Esophagus (tissue), 2 donors: ENCODE measurements around the gene GPD2. TPM values are rescaled to one million over a fixed set of nuclear protein-coding genes. Genes with fewer than 3 reads are reported as not detected.
"Not testable (repeated sequence)": the region's sequence is repeated elsewhere in the genome, so short reads cannot be mapped to it uniquely, and the experiment has no call there.

Experiments used
- H3K27ac ChIP-seq, 2 donors: one replicate each; pipeline ENCODE4 v1.5.1; 2013; ENCODE audit warnings: low read depth in 2 of 2, mild to moderate bottlenecking in 2 of 2, inconsistent platforms in 1 of 2, low read length in 1 of 2, moderate library complexity in 1 of 2
- H3K27me3 ChIP-seq, 2 donors: one replicate each; pipeline ENCODE4 v1.6.1; 2013; ENCODE audit warnings: low read length in 2 of 2, control low read depth in 1 of 2, mild to moderate bottlenecking in 1 of 2; ENCODE audit not compliant: insufficient read depth in 2 of 2, control insufficient read depth in 1 of 2
- H3K36me3 ChIP-seq, 2 donors: one replicate each; pipeline ENCODE4 v1.6.1; 2013; ENCODE audit warnings: low read length in 1 of 2; ENCODE audit not compliant: control insufficient read depth in 2 of 2, insufficient read depth in 2 of 2
- H3K4me1 ChIP-seq, 2 donors: one replicate each; pipeline ENCODE4 v1.6.1; 2013; ENCODE audit warnings: low read length in 1 of 2; ENCODE audit not compliant: control insufficient read depth in 2 of 2, insufficient read depth in 2 of 2
- H3K4me3 ChIP-seq, 2 donors: one replicate each; pipeline ENCODE4 v1.5.1; 2013; ENCODE audit warnings: low read length in 2 of 2, mild to moderate bottlenecking in 2 of 2, low read depth in 1 of 2, moderate library complexity in 1 of 2
- H3K9me3 ChIP-seq, 2 donors: one replicate each; pipeline ENCODE4 v1.6.1; 2013; ENCODE audit warnings: mild to moderate bottlenecking in 2 of 2, low read depth in 1 of 2, low read length in 1 of 2, moderate library complexity in 1 of 2; ENCODE audit not compliant: control insufficient read depth in 2 of 2, insufficient read depth in 1 of 2
- WGBS, 2 donors: extraction: QIAGEN DNeasy Blood & Tissue Kit; methylation state at CpG; one replicate each; pipeline ENCODE4 v1.1.7; 2013; 5-methylcytosine and 5-hydroxymethylcytosine counted together
- polyA plus RNA-seq, 2 donors: library from polyadenylated mRNA; stranded (reverse); fragments of 200-250 nt; gene quantifications; one replicate each; pipeline ENCODE4 v1.2.3, GENCODE V29; 2013
- donor health status: healthy with polysubstance abuse.
- donor health status: Bipolar disorder and iron deficiency.

GPD2 gene
- polyA plus RNA-seq, 2 donors: 16.4 to 22.2 TPM

DNA sequence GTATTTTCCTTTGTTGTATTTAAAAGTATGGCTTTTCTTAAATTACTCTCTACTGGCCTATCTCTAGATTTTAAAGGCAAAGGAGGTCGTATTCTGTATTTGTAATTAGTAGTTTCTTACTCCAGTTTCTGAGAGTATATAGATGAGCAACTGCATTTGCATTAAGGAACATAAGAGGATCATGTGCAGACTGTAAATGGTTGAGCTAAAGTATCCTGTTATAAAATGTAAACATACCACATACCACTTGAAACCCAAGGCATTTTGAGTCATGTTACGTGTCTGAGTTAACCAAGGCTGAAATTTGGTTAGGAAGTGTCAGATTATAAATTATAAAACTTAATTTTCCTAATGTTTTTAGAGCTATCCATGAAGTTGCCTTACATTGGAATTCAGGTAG lies 76.3 kb downstream of the GPD2 start:
- Histone ChIP-seq H3K4me3 (no peak overlapping the region), H3K9me3 (no peaks in the 10 kb centered on the region), H3K27me3 (no peaks in the 10 kb centered on the region), H3K36me3 (peaks cover 3 to 4% of the 10 kb centered on the region in 2 donors), H3K27ac (no peak overlapping the region), H3K4me1 (no peaks in the 10 kb centered on the region)
- WGBS, 2 donors: 88 to 92% methylated on average over 2 of the region's 2 CpGs

DNA sequence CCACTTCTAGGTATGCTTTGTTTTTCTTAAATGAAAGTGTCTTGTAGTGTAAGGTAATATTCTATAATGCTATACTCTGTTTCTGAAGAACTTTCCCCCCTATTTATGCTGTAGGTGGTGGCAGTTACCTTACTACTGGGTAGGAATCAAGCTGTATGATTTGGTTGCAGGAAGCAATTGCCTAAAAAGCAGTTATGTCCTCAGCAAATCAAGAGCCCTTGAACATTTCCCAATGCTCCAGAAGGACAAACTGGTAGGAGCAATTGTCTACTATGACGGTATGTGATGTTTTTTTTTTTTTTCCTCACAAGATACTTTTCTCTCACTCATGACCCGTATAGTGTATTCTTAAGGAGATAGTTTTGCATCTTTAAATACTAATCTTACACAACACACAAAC lies 77.0 kb downstream of the GPD2 start:
- no peaks in the 10 kb centered on the region for H3K27me3 ChIP-seq
- H3K4me3 ChIP-seq: no peak overlapping the region
- WGBS, 2 donors: 96 to 99% methylated on average over 2 of the region's 2 CpGs
- no peaks in the 10 kb centered on the region for H3K4me1 ChIP-seq
- peaks cover 3 to 4% of the 10 kb centered on the region in 2 donors for H3K36me3 ChIP-seq
- no peak overlapping the region for H3K27ac ChIP-seq
- H3K9me3 ChIP-seq: no peaks in the 10 kb centered on the region

DNA sequence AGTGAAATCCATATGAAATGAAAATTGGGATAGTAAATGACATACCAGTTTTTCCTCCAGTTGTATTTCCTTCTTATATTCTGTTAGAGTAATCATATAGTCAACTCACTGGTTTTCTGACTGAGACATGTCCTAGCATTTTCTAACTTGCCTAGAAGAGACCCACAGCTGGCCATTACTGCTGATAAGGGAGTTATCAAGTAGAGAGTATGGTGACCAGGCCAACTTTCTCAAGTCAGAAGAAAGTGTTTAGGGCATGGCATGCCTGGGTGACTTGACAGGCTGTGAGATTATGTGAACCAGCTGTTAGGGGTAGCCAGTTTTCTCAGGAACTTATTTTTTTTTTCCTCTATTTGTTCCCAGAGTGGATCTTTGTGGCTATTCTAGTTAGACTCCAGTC lies 81.2 kb downstream of the GPD2 start:
- no peaks in the 10 kb centered on the region for H3K27me3 ChIP-seq
- no peak overlapping the region for H3K27ac ChIP-seq
- no peaks in the 10 kb centered on the region for H3K4me1 ChIP-seq
- no peak overlapping the region for H3K4me3 ChIP-seq
- H3K36me3 ChIP-seq: peaks cover 4 to 7% of the 10 kb centered on the region in 2 donors
- H3K9me3 ChIP-seq: no peaks in the 10 kb centered on the region

DNA sequence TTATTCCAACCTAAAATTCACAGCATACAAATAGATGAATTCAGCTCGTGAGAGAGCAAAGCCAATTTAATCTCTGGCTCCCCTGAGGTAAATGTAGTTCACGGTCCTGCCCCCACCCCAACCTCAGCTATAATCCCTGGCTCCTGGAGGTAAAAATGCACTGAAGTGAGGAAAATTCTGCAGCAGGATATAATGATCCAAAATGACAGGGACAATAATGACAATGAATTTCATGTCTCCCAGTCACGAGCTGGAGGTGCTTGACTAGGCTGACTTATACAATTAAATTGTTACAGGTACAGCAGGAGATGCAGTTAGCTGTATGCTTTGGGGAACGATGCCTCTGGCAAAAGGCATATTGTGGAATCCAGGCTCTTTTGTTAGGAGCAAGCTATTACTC lies 82.0 kb downstream of the GPD2 start:
- Histone ChIP-seq H3K4me1 (no peaks in the 10 kb centered on the region), H3K36me3 (peaks cover 3 to 7% of the 10 kb centered on the region in 2 donors), H3K9me3 (no peaks in the 10 kb centered on the region), H3K27me3 (no peaks in the 10 kb centered on the region), H3K4me3 (no peak overlapping the region), H3K27ac (no peak overlapping the region)
- 73 to 77% methylated on average over 4 of the region's 4 CpGs for WGBS, 2 donors

DNA sequence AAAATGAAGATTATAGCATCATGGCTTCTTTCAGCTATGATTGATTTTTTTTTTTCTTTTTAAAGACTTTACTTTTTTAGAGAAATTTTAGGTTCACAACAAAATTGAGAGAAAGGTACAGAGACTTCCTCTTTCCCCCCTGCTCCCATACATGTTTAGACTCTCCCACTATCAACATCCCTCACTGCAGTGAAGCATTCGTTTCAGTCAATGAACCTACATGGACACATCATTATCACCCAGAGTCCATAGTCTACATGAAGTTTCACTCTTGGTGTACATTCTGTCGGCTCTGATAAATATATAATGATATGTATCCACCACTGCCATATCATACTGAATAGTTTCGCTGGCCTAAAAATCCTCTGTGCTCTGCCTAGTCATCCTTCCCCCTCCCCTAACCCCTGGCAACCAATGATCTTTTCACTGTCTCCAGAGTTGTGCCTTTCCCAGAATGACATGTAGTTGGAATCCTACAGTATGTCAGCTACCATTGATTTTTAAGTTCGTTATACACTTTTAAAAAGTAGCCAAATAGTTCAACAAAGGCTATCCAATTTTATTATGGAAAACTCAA lies 86.8 kb downstream of the GPD2 start:
- no peaks in the 10 kb centered on the region for H3K27me3 ChIP-seq
- peaks cover 0 to 8% of the 10 kb centered on the region in 2 donors for H3K36me3 ChIP-seq
- H3K4me3 ChIP-seq: no peak overlapping the region
- no peaks in the 10 kb centered on the region for H3K4me1 ChIP-seq
- no peaks in the 10 kb centered on the region for H3K9me3 ChIP-seq
- H3K27ac ChIP-seq: no peak overlapping the region
- 86 to 93% methylated on average over 4 of the region's 4 CpGs for WGBS, 2 donors

DNA sequence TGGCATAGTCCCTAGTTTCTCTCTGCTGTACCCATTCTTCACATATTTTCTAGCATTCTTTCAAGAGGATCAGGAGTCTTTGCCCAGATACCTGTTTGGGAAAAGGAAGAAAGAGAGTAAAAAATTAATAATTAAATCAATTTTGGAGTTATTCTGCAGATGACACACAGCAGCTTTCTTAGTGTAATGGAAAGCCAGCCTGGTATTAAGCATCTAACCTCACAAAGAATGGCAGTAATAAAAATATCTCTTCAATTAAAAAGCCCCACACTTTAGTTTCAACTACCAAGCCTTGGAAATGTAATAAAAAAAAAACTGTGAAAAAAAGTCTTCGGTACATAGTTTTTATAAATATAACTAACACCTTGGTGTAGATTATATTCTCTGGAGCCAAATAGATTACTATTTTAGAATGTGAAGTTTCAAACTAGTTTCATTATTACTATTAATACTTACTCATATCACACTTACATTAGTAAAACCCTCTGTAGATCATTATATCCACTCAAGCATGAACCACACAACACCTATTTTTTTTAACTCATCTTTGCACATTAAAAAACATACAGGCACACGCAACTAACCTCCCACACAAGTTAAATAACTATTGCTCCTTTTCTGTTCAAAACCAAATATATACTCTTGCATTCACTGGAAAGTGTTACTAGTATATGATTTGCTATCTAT lies 90.9 kb downstream of the GPD2 start:
- Histone ChIP-seq H3K27ac (no peak overlapping the region), H3K4me1 (no peaks in the 10 kb centered on the region), H3K27me3 (no peaks in the 10 kb centered on the region), H3K36me3 (peaks cover 0 to 7% of the 10 kb centered on the region in 2 donors), H3K4me3 (no peak overlapping the region), H3K9me3 (no peaks in the 10 kb centered on the region)
- 76 to 83% methylated on average over 2 of the region's 2 CpGs for WGBS, 2 donors

DNA sequence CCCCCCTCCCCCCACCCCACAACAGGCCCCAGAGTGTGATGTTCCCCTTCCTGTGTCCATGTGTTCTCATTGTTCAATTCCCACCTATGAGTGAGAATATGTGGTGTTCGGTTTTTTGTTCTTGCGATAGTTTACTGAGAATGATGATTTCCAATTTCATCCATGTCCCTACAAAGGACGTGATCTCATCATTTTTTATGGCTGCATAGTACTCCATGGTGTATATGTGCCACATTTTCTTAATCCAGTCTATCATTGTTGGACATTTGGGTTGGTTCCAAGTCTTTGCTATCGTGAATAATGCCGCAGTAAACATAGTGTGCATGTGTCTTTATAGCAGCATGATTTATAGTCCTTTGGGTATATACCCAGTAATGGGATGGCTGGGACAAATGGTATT lies 92.4 kb downstream of the GPD2 start:
- H3K36me3 ChIP-seq, H3K4me1 ChIP-seq, H3K4me3 ChIP-seq, H3K27ac ChIP-seq, H3K27me3 ChIP-seq, H3K9me3 ChIP-seq: not testable (repeated sequence)
- WGBS, 2 donors: 92 to 94% methylated on average over 5 of the region's 5 CpGs

DNA sequence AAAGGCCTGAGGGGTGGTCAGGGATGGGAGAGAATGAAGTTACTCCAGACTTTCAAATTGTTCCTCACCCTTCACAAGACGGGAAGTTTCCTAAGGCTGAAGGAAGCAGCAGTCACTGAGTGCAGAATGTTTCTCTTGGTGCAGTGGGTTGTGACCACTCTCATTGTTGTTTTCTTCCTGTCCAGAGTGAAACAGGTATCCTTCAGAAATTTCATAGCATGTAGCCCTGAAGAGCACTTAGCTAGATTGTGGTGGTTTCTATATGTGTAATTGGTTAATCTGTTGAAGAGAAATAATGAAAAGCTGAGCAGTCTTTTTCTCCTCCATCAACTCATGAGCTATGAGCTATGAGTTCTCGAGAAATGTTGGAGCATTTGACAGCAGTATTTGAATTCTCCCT lies 96.8 kb downstream of the GPD2 start:
- 89 to 94% methylated on average over 2 of the region's 2 CpGs for WGBS, 2 donors
- Histone ChIP-seq H3K27ac (no peak overlapping the region), H3K9me3 (no peaks in the 10 kb centered on the region), H3K27me3 (no peaks in the 10 kb centered on the region), H3K4me1 (peaks cover 0 to 3% of the 10 kb centered on the region in 2 donors), H3K4me3 (no peak overlapping the region), H3K36me3 (peaks cover 0 to 3% of the 10 kb centered on the region in 2 donors)

DNA sequence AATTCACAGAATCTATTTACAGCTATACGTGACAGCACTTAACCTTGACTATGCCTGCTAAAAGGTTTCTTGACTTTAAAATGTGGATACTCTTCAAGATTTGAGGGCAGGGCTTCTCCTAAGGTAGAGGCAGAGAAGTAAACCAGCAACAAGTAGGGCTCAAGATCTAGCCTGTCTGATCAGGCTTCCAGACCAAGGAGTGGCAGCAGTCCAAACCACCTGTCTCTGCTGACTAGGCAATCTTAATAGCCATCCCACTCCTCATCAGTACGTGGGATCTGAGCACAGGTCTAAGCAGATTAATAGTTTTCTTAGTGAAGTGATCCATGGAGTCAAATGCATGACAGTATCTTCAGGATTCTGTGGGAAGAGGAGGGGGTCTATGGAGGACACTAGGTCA lies 100.4 kb downstream of the GPD2 start:
- Histone ChIP-seq H3K27me3 (no peaks in the 10 kb centered on the region), H3K9me3 (no peaks in the 10 kb centered on the region), H3K4me3 (no peak overlapping the region), H3K36me3 (peaks cover 0 to 5% of the 10 kb centered on the region in 2 donors), H3K27ac (no peak overlapping the region), H3K4me1 (peaks cover 0 to 3% of the 10 kb centered on the region in 2 donors)
- 65 to 76% methylated on average over 2 of the region's 2 CpGs for WGBS, 2 donors

DNA sequence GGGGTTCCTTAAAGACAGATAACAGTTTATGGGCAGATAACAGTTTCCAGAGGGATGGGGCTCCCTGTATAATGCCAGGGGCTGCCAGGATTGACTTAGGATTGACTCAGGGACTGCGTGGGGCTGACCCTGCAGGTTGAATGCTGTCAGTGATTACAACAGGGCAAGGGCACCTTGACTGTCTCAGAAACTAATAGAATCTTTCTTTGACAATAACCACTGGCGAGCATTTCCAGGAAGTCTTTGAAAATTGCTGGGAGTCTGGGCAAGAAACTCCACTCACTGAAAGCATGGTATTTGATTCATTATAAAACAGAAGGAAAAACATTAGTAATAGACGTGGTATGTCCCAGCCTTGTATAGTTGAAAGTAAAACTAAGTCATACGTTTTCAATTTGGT lies 101.0 kb downstream of the GPD2 start:
- no peaks in the 10 kb centered on the region for H3K27me3 ChIP-seq
- H3K36me3 ChIP-seq: peaks cover 0 to 3% of the 10 kb centered on the region in 2 donors
- peaks cover 0 to 3% of the 10 kb centered on the region in 2 donors for H3K4me1 ChIP-seq
- H3K27ac ChIP-seq: peak overlapping the region in 1 of 2 donors; percentile 37
- 47 to 50% methylated on average over 4 of the region's 4 CpGs for WGBS, 2 donors
- no peak overlapping the region for H3K4me3 ChIP-seq
- H3K9me3 ChIP-seq: no peaks in the 10 kb centered on the region
